Psoas muscle (tissue), 8 donors: ENCODE data around the gene MARK2. TPM values are rescaled to one million over a fixed set of nuclear protein-coding genes. Genes with fewer than 3 reads are reported as not detected.

Experiments
- ATAC-seq, 4 donors: fragments of 200-7000 bp; cut with Tn5 transposase; one replicate each; pipeline ENCODE4 v1.9.1; 2020; ENCODE audit warnings: moderate library complexity in 3 of 4, mild to moderate bottlenecking in 2 of 4
- DNase-seq, 2 donors: peaks; one replicate each; pipeline ENCODE4 v3.0.0-alpha.2; 2020
- H3K27ac ChIP-seq: fragments of 200-600 bp; one replicate; pipeline ENCODE4 v1.8.0; 2022
- H3K27me3 ChIP-seq, 3 donors: fragments of 200-600 bp in 1 of 3; one replicate each; pipeline versions ENCODE4 v1.6.1 to v1.8.0; 2013 to 2022; ENCODE audit warnings: low read length in 2 of 3, mild to moderate bottlenecking in 2 of 3, moderate library complexity in 1 of 3; ENCODE audit not compliant: insufficient read depth in 3 of 3
- H3K36me3 ChIP-seq, 2 donors: fragments of 200-600 bp in 1 of 2; one replicate each; pipeline versions ENCODE4 v1.6.1 to v1.8.0; 2013 to 2022; ENCODE audit warnings: low read depth in 1 of 2, mild to moderate bottlenecking in 1 of 2, moderate library complexity in 1 of 2; ENCODE audit not compliant: insufficient read depth in 1 of 2
- H3K4me1 ChIP-seq: fragments of 200-600 bp; one replicate; pipeline ENCODE4 v1.8.0; 2022
- H3K4me3 ChIP-seq: fragments of 200-600 bp; one replicate; pipeline ENCODE4 v1.8.0; 2022; ENCODE audit warnings: mild to moderate bottlenecking
- H3K9me3 ChIP-seq: fragments of 200-600 bp; one replicate; pipeline ENCODE4 v1.8.0; 2022
- WGBS, 3 donors: extraction: QIAGEN DNeasy Blood & Tissue Kit; methylation state at CpG; one replicate each; pipeline versions ENCODE4 v1.1.6 to v1.1.7; 2013; 5-methylcytosine and 5-hydroxymethylcytosine counted together
- intact Hi-C, 2 donors: fragments of 100-400 bp; cut with DNase I; formaldehyde crosslinking; loops; one replicate each; pipeline versions ENCODE4 v1.11.0 to v1.14.2; 2022
- polyA plus RNA-seq, 3 donors: library from polyadenylated mRNA; stranded (reverse); fragments of 200-250 nt; gene quantifications; one replicate each; pipeline ENCODE4 v1.2.3, GENCODE V29; 2013
- total RNA-seq, 4 donors: library from RNA; stranded (reverse); fragmentation: NEBNext Ultra II Directional in 2 of 4; extraction: Animal tissue kit (Norgen Biotek cat#: 25700) in 2 of 4; gene quantifications; one replicate each; pipeline versions ENCODE4 v1.2.1 to v1.2.4, GENCODE V29; 2021 to 2023
- TF ChIP-seq, protein P1 (sequence below): fragments of 200-600 bp; IDR thresholded peaks from one replicate; pipeline ENCODE4 v1.8.0; 2022; ENCODE audit warnings: antibody characterized with exemption
- donor health status: healthy with polysubstance abuse.
- donor health status: DM: no; HTN: no; CAD: no; lungs with moderate emphysema.
- donor health status: Bipolar disorder and iron deficiency.
- donor health status: healthy.
- donor health status: DM: yes; HTN: yes; CAD: no.
- donor health status: DM: no; HTN: no; CAD: no.
- donor health status: DM: no; HTN: no; CAD: no.
- donor health status: DM: yes; HTN: yes; CAD: no.

MARK2 gene
- total and polyA plus RNA-seq, 7 donors: 11.7 to 24.9 (median 22.2) TPM

DNA sequence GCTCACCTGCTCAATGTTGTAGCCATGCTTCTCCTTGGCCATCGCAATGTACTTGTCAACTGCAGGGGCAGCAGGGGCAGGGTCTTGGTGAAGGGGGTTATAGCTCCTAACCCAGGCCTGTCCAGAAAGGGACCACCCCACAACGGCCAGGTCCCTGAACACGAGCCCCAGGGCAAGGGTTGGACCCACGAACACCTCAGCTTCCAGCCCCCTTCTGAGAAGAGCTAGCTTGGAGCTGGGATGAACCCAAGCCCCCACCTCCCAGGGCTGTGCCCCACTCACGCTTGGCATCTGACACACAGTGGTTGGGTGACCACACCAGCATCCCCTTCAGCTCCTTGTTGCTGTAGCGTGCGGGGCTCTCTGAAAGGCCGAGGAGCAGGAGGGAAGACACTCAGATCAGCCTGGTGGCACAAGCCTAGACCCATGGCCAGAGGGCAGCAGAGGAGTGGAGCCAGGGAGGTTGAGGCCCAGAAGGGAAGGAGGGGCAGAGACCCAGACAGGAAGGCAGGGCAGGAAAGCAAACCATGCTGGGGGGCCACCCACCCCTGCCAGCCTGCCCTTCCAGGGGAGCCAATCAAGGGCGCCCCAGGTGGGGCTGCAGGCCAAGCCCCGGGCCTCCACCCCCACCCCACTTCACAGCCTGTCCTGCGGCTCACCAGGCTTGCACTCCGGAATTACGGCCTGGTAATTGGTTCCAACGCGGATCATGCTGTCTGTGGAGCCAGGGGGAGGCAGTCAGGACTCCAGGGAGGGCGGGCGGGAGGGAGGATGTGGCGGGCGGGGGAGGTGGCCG, 76.2 kb downstream of the MARK2 start:
- Histone ChIP-seq H3K9me3 (no peaks in the 10 kb centered on the region), H3K27me3 (no peaks in the 10 kb centered on the region), H3K4me3 (no peak overlapping the region), H3K27ac (no peak overlapping the region), H3K4me1 (peaks cover 33% of the 10 kb centered on the region), H3K36me3 (peaks cover 0 to 2% of the 10 kb centered on the region in 2 donors)
- ATAC-seq (no peak), DNase-seq (no peak)
- TF ChIP-seq, protein P1, sequence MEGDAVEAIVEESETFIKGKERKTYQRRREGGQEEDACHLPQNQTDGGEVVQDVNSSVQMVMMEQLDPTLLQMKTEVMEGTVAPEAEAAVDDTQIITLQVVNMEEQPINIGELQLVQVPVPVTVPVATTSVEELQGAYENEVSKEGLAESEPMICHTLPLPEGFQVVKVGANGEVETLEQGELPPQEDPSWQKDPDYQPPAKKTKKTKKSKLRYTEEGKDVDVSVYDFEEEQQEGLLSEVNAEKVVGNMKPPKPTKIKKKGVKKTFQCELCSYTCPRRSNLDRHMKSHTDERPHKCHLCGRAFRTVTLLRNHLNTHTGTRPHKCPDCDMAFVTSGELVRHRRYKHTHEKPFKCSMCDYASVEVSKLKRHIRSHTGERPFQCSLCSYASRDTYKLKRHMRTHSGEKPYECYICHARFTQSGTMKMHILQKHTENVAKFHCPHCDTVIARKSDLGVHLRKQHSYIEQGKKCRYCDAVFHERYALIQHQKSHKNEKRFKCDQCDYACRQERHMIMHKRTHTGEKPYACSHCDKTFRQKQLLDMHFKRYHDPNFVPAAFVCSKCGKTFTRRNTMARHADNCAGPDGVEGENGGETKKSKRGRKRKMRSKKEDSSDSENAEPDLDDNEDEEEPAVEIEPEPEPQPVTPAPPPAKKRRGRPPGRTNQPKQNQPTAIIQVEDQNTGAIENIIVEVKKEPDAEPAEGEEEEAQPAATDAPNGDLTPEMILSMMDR: no peak
- intact Hi-C loops: loop anchor here in 1 of 2 donors (5.0 kb wide), 1 partner anchor 43 kb away; no protein-coding TSS in a partner anchor
- whole genome bisulfite sequencing, 3 donors: 63 to 74% (median 71%) methylated on average over 14 to 20 of the region's 20 CpGs

DNA sequence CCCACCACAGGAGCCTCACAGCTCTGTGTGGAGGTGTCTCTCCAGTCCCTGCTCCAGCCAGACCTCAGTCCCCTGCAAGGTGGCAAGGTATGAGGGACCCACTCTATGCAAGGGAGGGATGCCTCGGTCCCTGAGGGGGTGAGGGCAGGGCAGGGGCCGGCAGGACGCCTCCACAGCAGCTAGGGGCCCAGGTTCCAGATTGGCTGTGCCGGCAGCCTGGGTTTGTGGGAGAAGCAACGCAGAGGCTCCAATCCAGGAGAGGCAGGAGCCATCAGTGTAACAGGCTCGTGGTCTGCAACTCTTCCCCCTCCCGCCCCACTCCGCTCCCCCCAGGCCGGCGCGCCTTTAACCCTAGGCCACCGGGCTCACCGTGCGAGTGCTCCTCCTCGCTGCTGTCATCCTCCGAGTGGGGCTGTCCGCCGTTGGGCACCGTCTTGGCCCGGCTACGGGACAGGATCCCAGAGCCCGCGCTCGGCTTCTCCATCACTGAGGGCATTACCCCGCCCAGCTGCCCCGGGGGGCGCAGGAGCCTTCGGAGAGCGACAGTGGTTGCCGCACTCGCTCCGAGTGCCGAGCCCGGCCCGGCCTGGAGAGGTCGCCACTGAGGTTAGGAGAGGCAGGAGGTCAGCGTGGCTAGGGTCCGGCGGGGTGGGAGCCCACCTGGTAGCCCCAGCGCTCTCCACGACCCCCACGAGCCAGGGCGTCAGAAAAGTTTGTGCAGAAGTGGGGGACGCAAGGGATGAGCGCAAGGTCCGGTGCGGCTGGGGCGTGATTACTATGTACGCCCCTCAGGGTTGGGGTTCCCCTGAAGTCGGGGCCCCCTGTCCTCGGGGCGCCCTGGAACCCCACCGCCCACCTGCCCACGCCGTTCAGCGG, 77.3 kb downstream of the MARK2 start:
- no peaks in the 10 kb centered on the region for H3K27me3 ChIP-seq
- peak overlapping the region; percentile 73 for H3K4me3 ChIP-seq
- no peak overlapping the region for H3K27ac ChIP-seq
- DNase-seq (peak; percentile 62 to 77), ATAC-seq (no peak)
- TF ChIP-seq, protein P1: peak; percentile 54
- peaks cover 33% of the 10 kb centered on the region for H3K4me1 ChIP-seq
- H3K36me3 ChIP-seq: no peaks in the 10 kb centered on the region
- intact Hi-C loops: loop anchor here in 1 of 2 donors (5.0 kb wide), 1 partner anchor 44 kb away; no protein-coding TSS in a partner anchor
- 8 to 10% (median 9%) methylated on average over 36 to 56 of the region's 56 CpGs for WGBS, 3 donors
- H3K9me3 ChIP-seq: no peaks in the 10 kb centered on the region

DNA sequence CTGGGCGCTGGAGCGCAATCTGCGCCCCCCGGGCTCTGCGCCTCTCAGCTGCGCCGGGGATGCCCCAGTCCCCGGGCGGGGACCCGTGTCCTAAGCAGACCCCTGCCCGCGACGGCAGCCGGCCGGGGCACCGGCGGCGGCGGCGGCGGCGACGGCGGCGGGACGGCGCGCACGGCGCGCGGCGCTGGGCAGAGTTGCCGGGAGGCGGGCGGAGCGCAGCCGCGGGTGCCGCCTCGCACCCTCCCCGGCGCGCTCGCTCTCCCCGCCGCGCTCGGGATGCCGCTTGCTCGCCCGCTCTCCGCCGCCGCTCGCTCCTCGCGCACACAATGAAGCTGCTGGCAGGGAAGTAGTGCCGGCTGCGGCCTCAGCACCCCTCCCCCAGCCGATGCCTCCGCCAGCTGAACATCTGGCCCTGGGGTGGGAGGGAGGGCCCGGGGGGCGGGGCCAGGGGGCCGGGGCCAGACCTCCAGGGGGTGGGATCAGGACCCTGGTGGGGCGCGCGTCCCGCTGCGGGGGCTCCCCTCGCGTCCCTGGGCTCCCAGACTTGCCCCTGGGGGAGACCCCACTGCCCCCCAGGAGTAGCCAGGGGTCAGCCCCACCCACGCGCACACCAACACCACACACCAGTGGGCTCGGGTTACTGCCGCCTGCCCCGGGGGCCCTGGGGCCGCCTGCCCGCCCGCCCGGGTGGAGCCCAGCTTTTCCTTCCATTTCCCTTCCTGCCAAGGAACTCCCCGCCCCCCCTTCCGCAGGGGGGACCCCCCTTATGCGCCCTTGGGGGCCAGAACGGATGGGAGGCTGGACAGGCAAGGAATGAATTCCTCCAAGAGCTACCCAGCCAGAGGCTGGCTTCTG, 78.2 kb downstream of the MARK2 start, which contains the start of gene RCOR2:
Gene RCOR2 (minus strand): TSS at position 328 of the 855 bp plus-strand sequence. CDS start 708 bp downstream, outside the sequence.
- peak; percentile 48 to 71 (median 68) for ATAC-seq
- TF ChIP-seq, protein P1: no peak
- Histone ChIP-seq H3K27ac (peak within 1 kb of the TSS; percentile 85), H3K4me1 (peaks cover 33% of the 10 kb centered on the region), H3K27me3 (no peaks in the 10 kb centered on the region), H3K9me3 (no peaks in the 10 kb centered on the region), H3K4me3 (peak within 1 kb of the TSS; percentile 73), H3K36me3 (no peaks in the 10 kb centered on the region)
- intact Hi-C loops: loop anchor here in 1 of 2 donors (5.0 kb wide), 1 partner anchor 45 kb away; no protein-coding TSS in a partner anchor
- peak; percentile 80 to 88 for DNase-seq
- 1 to 2% (median 1%) methylated on average over 27 to 85 of the region's 85 CpGs for WGBS, 3 donors
